Stimulated activated CD4-positive, alpha-beta T cell treated with anti-CD3 and anti-CD28 coated beads, TNF-alpha, amount 100 ng/mL, for 48 hours (primary cell): ENCODE data around the gene DDAH1.
"Not testable (repeated sequence)": the region's sequence is repeated elsewhere in the genome, so short reads cannot be mapped to it uniquely, and the experiment has no call there.

Experiments
- DNase-seq, 3 donors: peaks; one replicate each; pipeline ENCODE4 v3.0.0-alpha.2; 2020; ENCODE audit warnings: low read depth in 3 of 3

The DDAH1 gene

GRCh38 chr1:85465099-85465785, at the start of gene DDAH1:
TSS of gene DDAH1 (minus strand) at chr1:85465159. CDS start at chr1:85465045, 114 bp downstream.
- peak in 1 of 3 donors; percentile 12 for DNase-seq

- not testable (repeated sequence) for DNase-seq
Measured at GRCh38 chr1:85513998-85514397, 49.0 kb upstream of the DDAH1 start.

GRCh38 chr1:85504417-85504816, 39.5 kb upstream of the DDAH1 start:
- no peak for DNase-seq

- DNase-seq, result no peak
Measured at GRCh38 chr1:85502625-85503083, 37.7 kb upstream of the DDAH1 start.

GRCh38 chr1:85502171-85502570, 37.2 kb upstream of the DDAH1 start:
- DNase-seq, result no peak

GRCh38 chr1:85501355-85501898, 36.5 kb upstream of the DDAH1 start:
- no peak for DNase-seq

GRCh38 chr1:85496941-85497582, 32.1 kb upstream of the DDAH1 start:
- DNase-seq, result no peak

GRCh38 chr1:85495556-85495955, 30.6 kb upstream of the DDAH1 start:
- DNase-seq, result no peak

GRCh38 chr1:85494904-85495266, 29.9 kb upstream of the DDAH1 start:
- DNase-seq, result no peak

- no peak for DNase-seq
Measured at GRCh38 chr1:85494074-85494903, 29.3 kb upstream of the DDAH1 start.

GRCh38 chr1:85490270-85490985, 25.5 kb upstream of the DDAH1 start:
- DNase-seq, result no peak

- DNase-seq, result no peak
Measured at GRCh38 chr1:85488126-85488525, 23.2 kb upstream of the DDAH1 start.

GRCh38 chr1:85485516-85485915, 20.6 kb upstream of the DDAH1 start:
- DNase-seq, result no peak

- no peak for DNase-seq
Measured at GRCh38 chr1:85484716-85485115, 19.8 kb upstream of the DDAH1 start.

GRCh38 chr1:85484264-85484663, 19.3 kb upstream of the DDAH1 start:
- DNase-seq, result no peak

GRCh38 chr1:85481688-85482087, 16.7 kb upstream of the DDAH1 start:
- DNase-seq, result no peak

- no peak for DNase-seq
Measured at GRCh38 chr1:85480566-85480965, 15.6 kb upstream of the DDAH1 start.

GRCh38 chr1:85479491-85479890, 14.5 kb upstream of the DDAH1 start:
- no peak for DNase-seq

GRCh38 chr1:85478366-85478765, 13.4 kb upstream of the DDAH1 start:
- no peak for DNase-seq

GRCh38 chr1:85475055-85475454, 10.1 kb upstream of the DDAH1 start:
- DNase-seq, result no peak

GRCh38 chr1:85473390-85473789, 8.4 kb upstream of the DDAH1 start:
- no peak for DNase-seq

GRCh38 chr1:85471558-85471957, 6.6 kb upstream of the DDAH1 start:
- no peak for DNase-seq
